Midbrain (tissue), 1 donor: ENCODE data around the gene WDR73.
"Not testable (repeated sequence)": the region's sequence is repeated elsewhere in the genome, so short reads cannot be mapped to it uniquely, and the experiment has no call there.

Experiments
- DNase-seq: peaks from one replicate; lab custom pipeline; 2025; lab: John Stamatoyannopoulos, UW

Gene WDR73

GRCh38 chr15:84653910-84654688 is at the start of gene WDR73:
TSS of gene WDR73 (minus strand) at chr15:84654283. CDS start at chr15:84654274, 9 bp downstream.
- DNase-seq, result peak; percentile 98

- DNase-seq, result no peak
Observed at GRCh38 chr15:84703808-84704207, 49.7 kb upstream of the WDR73 start.

GRCh38 chr15:84702961-84703482 is 48.9 kb upstream of the WDR73 start:
- DNase-seq, result peak; percentile 38

GRCh38 chr15:84699538-84700191 is 45.6 kb upstream of the WDR73 start:
- DNase-seq, result no peak

GRCh38 chr15:84697236-84697990 is 43.3 kb upstream of the WDR73 start:
- DNase-seq, result no peak

- DNase-seq, result no peak
Observed at GRCh38 chr15:84696757-84697156, 42.7 kb upstream of the WDR73 start.

- DNase-seq, result no peak
Observed at GRCh38 chr15:84690342-84690741, 36.3 kb upstream of the WDR73 start.

- DNase-seq, result no peak
Observed at GRCh38 chr15:84689858-84690257, 35.8 kb upstream of the WDR73 start.

GRCh38 chr15:84686446-84686845 is 32.4 kb upstream of the WDR73 start:
- DNase-seq, result not testable (repeated sequence)

GRCh38 chr15:84685304-84685703 is 31.2 kb upstream of the WDR73 start:
- no peak for DNase-seq

- DNase-seq, result no peak
Observed at GRCh38 chr15:84684092-84684491, 30.0 kb upstream of the WDR73 start.

- DNase-seq, result no peak
Observed at GRCh38 chr15:84681831-84682230, 27.7 kb upstream of the WDR73 start.

GRCh38 chr15:84671211-84671610 is 17.1 kb upstream of the WDR73 start:
- no peak for DNase-seq

- DNase-seq, result no peak
Observed at GRCh38 chr15:84669726-84670125, 15.6 kb upstream of the WDR73 start.

- DNase-seq, result no peak
Observed at GRCh38 chr15:84668221-84668982, 14.3 kb upstream of the WDR73 start.

- no peak for DNase-seq
Observed at GRCh38 chr15:84666373-84666772, 12.3 kb upstream of the WDR73 start.

- no peak for DNase-seq
Observed at GRCh38 chr15:84661001-84661400, 6.9 kb upstream of the WDR73 start.

GRCh38 chr15:84659904-84660781 is 6.1 kb upstream of the WDR73 start:
- DNase-seq, result no peak

- no peak for DNase-seq
Observed at GRCh38 chr15:84658788-84659411, 4.8 kb upstream of the WDR73 start.

GRCh38 chr15:84658080-84658787 is 4.2 kb upstream of the WDR73 start, which contains the start of gene NMB:
TSS of gene NMB (minus strand) at chr15:84658199. CDS start at chr15:84658152, 47 bp downstream.
- peak; percentile 70 for DNase-seq
